Inferior parietal cortex (tissue), 1 donor: ENCODE data around the gene SASH1.
A peak's percentile ranks its signal among the peaks of the same experiment; 100 is the strongest.

Source experiments
- DNase-seq: peaks from one replicate; pipeline ENCODE4 v3.0.0-alpha.2; 2016; ENCODE audit errors: extremely low spot score

SASH1 gene

GRCh38 chr6:148548065-148548748 lies 205.6 kb downstream of the SASH1 start:
- no peak for DNase-seq

- no peak for DNase-seq
Observed at GRCh38 chr6:148548749-148549140, 206.1 kb downstream of the SASH1 start.

GRCh38 chr6:148550569-148550968 lies 207.9 kb downstream of the SASH1 start:
- no peak for DNase-seq

GRCh38 chr6:148551226-148551625 lies 208.6 kb downstream of the SASH1 start:
- DNase-seq = no peak

GRCh38 chr6:148556410-148556809 lies 213.8 kb downstream of the SASH1 start:
- no peak for DNase-seq

- DNase-seq = no peak
Observed at GRCh38 chr6:148557796-148558321, 215.2 kb downstream of the SASH1 start.

GRCh38 chr6:148559848-148560433 lies 217.3 kb downstream of the SASH1 start:
- peak; percentile 80 for DNase-seq

- DNase-seq = no peak
Observed at GRCh38 chr6:148561629-148562028, 219.0 kb downstream of the SASH1 start.

- no peak for DNase-seq
Observed at GRCh38 chr6:148563066-148563465, 220.4 kb downstream of the SASH1 start.

GRCh38 chr6:148564494-148565035 lies 221.9 kb downstream of the SASH1 start:
- no peak for DNase-seq

GRCh38 chr6:148565321-148565926 lies 222.8 kb downstream of the SASH1 start:
- DNase-seq = no peak

- DNase-seq = no peak
Observed at GRCh38 chr6:148565930-148566663, 223.5 kb downstream of the SASH1 start.

- DNase-seq = no peak
Observed at GRCh38 chr6:148566664-148567350, 224.2 kb downstream of the SASH1 start.

- DNase-seq = no peak
Observed at GRCh38 chr6:148570456-148570855, 227.8 kb downstream of the SASH1 start.

- no peak for DNase-seq
Observed at GRCh38 chr6:148572676-148573335, 230.2 kb downstream of the SASH1 start.

- no peak for DNase-seq
Observed at GRCh38 chr6:148573922-148574321, 231.3 kb downstream of the SASH1 start.

GRCh38 chr6:148577687-148578488 lies 235.2 kb downstream of the SASH1 start:
- peak; percentile 86 for DNase-seq

GRCh38 chr6:148578489-148578814 lies 235.8 kb downstream of the SASH1 start:
- no peak for DNase-seq

GRCh38 chr6:148578837-148579565 lies 236.4 kb downstream of the SASH1 start:
- no peak for DNase-seq
